ENCODE results near the gene KLHL21.
"Not testable (repeated sequence)": the region's sequence is repeated elsewhere in the genome, so short reads cannot be mapped to it uniquely, and the experiment has no call there.

KLHL21 gene

GRCh38 chr1:6603238-6603914 is 707 bp upstream of the KLHL21 start:
- intact Hi-C loops (cut with DNase I) = loop anchor here (10.0 kb wide), 1 partner anchor 49 kb away; the partner anchor contains the start of genes NOL9 and TAS1R1
- peak in 38 of 42 donors; percentile 34 to 87 (median 64) for DNase-seq

- intact Hi-C loops (cut with DNase I) = loop anchor here (10.0 kb wide), 1 partner anchor 47 kb away; the partner anchor contains the start of genes NOL9 and TAS1R1
- DNase-seq = peak in 32 of 42 donors; percentile 24 to 73 (median 50)
Measured at GRCh38 chr1:6601923-6602668, 573 bp downstream of the KLHL21 start.

GRCh38 chr1:6601049-6601922 is 1.4 kb downstream of the KLHL21 start:
- intact Hi-C loops (cut with DNase I) = loop anchor here (10.0 kb wide), 1 partner anchor 46 kb away; the partner anchor contains the start of genes NOL9 and TAS1R1
- DNase-seq = peak in 41 of 42 donors; percentile 39 to 89 (median 72)

- peak in 5 of 42 donors; percentile 12 to 53 (median 22) for DNase-seq
- intact Hi-C loops (cut with DNase I) = loop anchor here (10.0 kb wide), 1 partner anchor 46 kb away; the partner anchor contains the start of genes NOL9 and TAS1R1
Measured at GRCh38 chr1:6600410-6601048, 2.1 kb downstream of the KLHL21 start.

GRCh38 chr1:6599991-6600390 is 2.7 kb downstream of the KLHL21 start:
- DNase-seq = not testable (repeated sequence)
- intact Hi-C loops (cut with DNase I) = loop anchor here (10.0 kb wide), 1 partner anchor 45 kb away; the partner anchor contains the start of genes NOL9 and TAS1R1

GRCh38 chr1:6599141-6599975 is 3.3 kb downstream of the KLHL21 start:
- DNase-seq = peak in 35 of 42 donors; percentile 32 to 82 (median 60)
- intact Hi-C loops (cut with DNase I) = no loop called here

- DNase-seq = no peak
- intact Hi-C loops (cut with DNase I) = no loop called here
Measured at GRCh38 chr1:6597777-6598131, 4.9 kb downstream of the KLHL21 start.

GRCh38 chr1:6596886-6597776 is 5.5 kb downstream of the KLHL21 start:
- DNase-seq = no peak
- intact Hi-C loops (cut with DNase I) = no loop called here

GRCh38 chr1:6596351-6596750 is 6.3 kb downstream of the KLHL21 start:
- peak in 5 of 42 donors; percentile 18 to 77 (median 39) for DNase-seq
- intact Hi-C loops (cut with DNase I) = no loop called here

- no peak for DNase-seq
- intact Hi-C loops (cut with DNase I) = no loop called here
Measured at GRCh38 chr1:6594977-6595740, 7.5 kb downstream of the KLHL21 start.

- intact Hi-C loops (cut with DNase I) = no loop called here
- no peak for DNase-seq
Measured at GRCh38 chr1:6593810-6594209, 8.9 kb downstream of the KLHL21 start.

GRCh38 chr1:6592865-6593593 is 9.6 kb downstream of the KLHL21 start:
- DNase-seq = no peak
- intact Hi-C loops (cut with DNase I) = no loop called here

- intact Hi-C loops (cut with DNase I) = no loop called here
- DNase-seq = no peak
Measured at GRCh38 chr1:6592441-6592840, 10.2 kb downstream of the KLHL21 start.

- intact Hi-C loops (cut with DNase I) = no loop called here
- DNase-seq = no peak
Measured at GRCh38 chr1:6591644-6592043, 11.0 kb downstream of the KLHL21 start.

- DNase-seq = peak in 25 of 42 donors; percentile 7 to 69 (median 48)
- intact Hi-C loops (cut with DNase I) = no loop called here
Measured at GRCh38 chr1:6591222-6591621, 11.4 kb downstream of the KLHL21 start.
